Thyroid gland (tissue), 4 donors: ENCODE results near the gene MRPL30.

ENCODE experiments used
- CTCF ChIP-seq, 6 experiments: fragments of 200-600 bp in 3 of 6; fragments of 450-650 bp in 3 of 6; sonication (generic) in 3 of 6; IDR thresholded peaks; one replicate each; pipeline ENCODE4 v1.5.1; 2016 to 2019; ENCODE audit warnings: antibody characterized with exemption in 6 of 6, mild to moderate bottlenecking in 2 of 6, inconsistent platforms in 1 of 6, moderate library complexity in 1 of 6
- POLR2A ChIP-seq, 2 donors: fragments of 450-650 bp; IDR thresholded peaks; one replicate each; pipeline ENCODE4 v1.6.1; 2017; ENCODE audit warnings: antibody characterized with exemption in 2 of 2, mild to moderate bottlenecking in 2 of 2, moderate library complexity in 1 of 2

- TF ChIP-seq CTCF (IDR thresholded peaks at IDR 0.05) = no peak
- no peak for TF ChIP-seq POLR2A (IDR thresholded peaks at IDR 0.05)
These were observed 37.0 kb downstream of the MRPL30 start for GRCh38 chr2:99217929-99218501.
